SU-DHL-6 (cell line): ENCODE results near the gene KHK.

Experiments used
- H2AFZ ChIP-seq: fragments of 200-600 bp; sonication (generic); 2 replicates; pipeline ENCODE4 v1.6.1; 2014; ENCODE audit warnings: low read depth, mild to moderate bottlenecking, moderate library complexity, mixed read lengths, antibody characterized with exemption, low read length; ENCODE audit not compliant: severe bottlenecking
- H3F3A ChIP-seq: fragments of 200-600 bp; shearing (Covaris generic); 2 replicates; pipeline ENCODE4 v1.6.0; 2016; ENCODE audit warnings: antibody characterized with exemption, mild to moderate bottlenecking; ENCODE audit not compliant: insufficient read depth
- H3K27ac ChIP-seq: fragments of 200-600 bp; sonication (generic); 2 replicates; pipeline ENCODE4 v1.5.1; 2016; ENCODE audit warnings: low read depth, mild to moderate bottlenecking, low read length, moderate library complexity, mixed read lengths
- H3K27me3 ChIP-seq: fragments of 200-600 bp; sonication (generic), shearing (Covaris generic); 2 replicates; pipeline ENCODE4 v1.6.0; 2014; ENCODE audit warnings: mild to moderate bottlenecking, low read length
- H3K36me3 ChIP-seq: fragments of 200-600 bp; sonication (generic); 2 replicates; pipeline ENCODE4 v1.6.1; 2014; ENCODE audit warnings: mild to moderate bottlenecking, low read length, mixed read lengths
- H3K4me2 ChIP-seq: fragments of 300-600, 200-600 bp; shearing (Covaris generic), sonication (generic); 2 replicates; pipeline ENCODE4 v1.6.0; 2014; ENCODE audit warnings: low read length, low read depth, mild to moderate bottlenecking; ENCODE audit not compliant: poor library complexity, severe bottlenecking
- H3K4me3 ChIP-seq: fragments of 200-600 bp; sonication (generic); 2 replicates; pipeline ENCODE4 v1.5.1; 2014; ENCODE audit warnings: antibody characterized with exemption, low read length, mild to moderate bottlenecking, mixed read lengths; ENCODE audit not compliant: insufficient read depth, poor library complexity, severe bottlenecking
- H3K79me2 ChIP-seq: fragments of 200-600 bp; sonication (generic); 2 replicates; pipeline ENCODE4 v1.6.1; 2014; ENCODE audit warnings: mild to moderate bottlenecking, low read length, moderate library complexity; ENCODE audit not compliant: insufficient read depth
- H3K9ac ChIP-seq: fragments of 200-600 bp; sonication (generic); 2 replicates; pipeline ENCODE4 v1.7.0; 2014; ENCODE audit warnings: mild to moderate bottlenecking, low read length
- H3K9me2 ChIP-seq: fragments of 200-600 bp; sonication (generic); replicated peaks from 2 replicates; pipeline ENCODE4 v1.6.1; 2014; ENCODE audit warnings: low read length; ENCODE audit not compliant: insufficient read depth
- H3K9me3 ChIP-seq: fragments of 200-600 bp; sonication (generic); 2 replicates; pipeline ENCODE4 v1.6.1; 2014; ENCODE audit warnings: low read length, mixed read lengths; ENCODE audit not compliant: insufficient read depth
- H4K20me1 ChIP-seq: fragments of 200-600 bp; sonication (generic); 2 replicates; pipeline ENCODE4 v1.6.1; 2014; ENCODE audit warnings: low read depth, mild to moderate bottlenecking, antibody characterized with exemption, low read length, moderate library complexity, mixed read lengths
- EZH2phosphoT487 ChIP-seq: fragments of 200-600 bp; sonication (generic), shearing (Covaris generic); conservative IDR thresholded peaks from 2 replicates; pipeline ENCODE4 v1.6.1; 2018; ENCODE audit warnings: mild to moderate bottlenecking, antibody characterized with exemption, low read length, moderate library complexity, mixed read lengths
- TF ChIP-seq, protein P1 (sequence below): fragments of 200-600 bp; sonication (generic); IDR thresholded peaks from one replicate; pipeline ENCODE4 v1.5.1; 2017; ENCODE audit warnings: antibody characterized with exemption, mild to moderate bottlenecking, low read length, moderate library complexity; ENCODE audit not compliant: insufficient read depth, poor library complexity, severe bottlenecking

The KHK gene

DNA sequence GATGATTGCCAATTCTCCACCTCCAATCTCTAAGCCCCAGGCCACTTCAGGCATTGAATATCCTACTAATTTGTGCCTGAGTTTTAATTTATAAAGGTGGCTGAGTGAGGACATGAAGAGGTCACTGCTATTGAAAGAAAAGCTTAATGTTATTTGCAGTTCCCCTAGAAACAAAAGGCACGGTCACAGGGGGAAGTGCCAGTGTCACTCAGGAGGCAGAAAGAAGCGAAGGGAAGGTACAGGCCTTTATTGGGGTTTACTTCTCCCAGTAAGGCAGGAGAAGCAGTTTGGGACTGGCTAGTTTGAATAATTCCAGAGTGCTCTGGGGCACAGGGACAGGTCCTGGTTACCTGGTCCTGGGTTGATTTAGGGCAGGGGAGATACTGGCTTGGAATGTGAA lies 35.3 kb downstream of the KHK start:
- H3K4me3 ChIP-seq: no peak overlapping the region
- no peaks in the 10 kb centered on the region for H3K79me2 ChIP-seq
- H4K20me1 ChIP-seq: no peaks in the 10 kb centered on the region
- H2AFZ ChIP-seq: no peak overlapping the region
- H3K9me3 ChIP-seq: no peaks in the 10 kb centered on the region
- no peaks in the 10 kb centered on the region for H3F3A ChIP-seq
- H3K9ac ChIP-seq: no peak overlapping the region
- no peaks in the 10 kb centered on the region for H3K36me3 ChIP-seq
- no peak overlapping the region for H3K27ac ChIP-seq
- H3K9me2 ChIP-seq: no peaks in the 10 kb centered on the region
- no peaks in the 10 kb centered on the region for H3K27me3 ChIP-seq
- TF ChIP-seq, protein P1, sequence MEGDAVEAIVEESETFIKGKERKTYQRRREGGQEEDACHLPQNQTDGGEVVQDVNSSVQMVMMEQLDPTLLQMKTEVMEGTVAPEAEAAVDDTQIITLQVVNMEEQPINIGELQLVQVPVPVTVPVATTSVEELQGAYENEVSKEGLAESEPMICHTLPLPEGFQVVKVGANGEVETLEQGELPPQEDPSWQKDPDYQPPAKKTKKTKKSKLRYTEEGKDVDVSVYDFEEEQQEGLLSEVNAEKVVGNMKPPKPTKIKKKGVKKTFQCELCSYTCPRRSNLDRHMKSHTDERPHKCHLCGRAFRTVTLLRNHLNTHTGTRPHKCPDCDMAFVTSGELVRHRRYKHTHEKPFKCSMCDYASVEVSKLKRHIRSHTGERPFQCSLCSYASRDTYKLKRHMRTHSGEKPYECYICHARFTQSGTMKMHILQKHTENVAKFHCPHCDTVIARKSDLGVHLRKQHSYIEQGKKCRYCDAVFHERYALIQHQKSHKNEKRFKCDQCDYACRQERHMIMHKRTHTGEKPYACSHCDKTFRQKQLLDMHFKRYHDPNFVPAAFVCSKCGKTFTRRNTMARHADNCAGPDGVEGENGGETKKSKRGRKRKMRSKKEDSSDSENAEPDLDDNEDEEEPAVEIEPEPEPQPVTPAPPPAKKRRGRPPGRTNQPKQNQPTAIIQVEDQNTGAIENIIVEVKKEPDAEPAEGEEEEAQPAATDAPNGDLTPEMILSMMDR: no peak
- TF ChIP-seq EZH2phosphoT487: no peak
- H3K4me2 ChIP-seq: no peak overlapping the region

DNA sequence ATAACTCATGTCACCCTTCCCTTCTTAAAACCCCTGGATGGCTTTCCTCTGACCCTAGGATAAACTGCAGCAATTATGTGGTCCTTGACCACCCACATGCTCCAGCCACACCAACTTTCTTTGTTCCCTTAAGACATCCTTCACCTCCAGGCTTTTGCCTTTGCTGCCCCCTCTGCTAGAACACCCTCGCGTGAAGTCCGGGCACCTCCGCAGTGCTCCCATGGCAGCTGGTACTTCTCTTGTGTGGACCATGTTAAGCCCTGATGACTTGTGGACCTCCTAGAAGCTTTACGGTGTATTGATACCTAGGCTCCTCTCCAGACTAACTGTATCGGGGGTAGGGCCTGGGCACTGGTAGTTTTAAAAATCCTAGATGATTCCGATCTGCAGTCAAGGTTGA lies 36.2 kb downstream of the KHK start:
- no peak overlapping the region for H2AFZ ChIP-seq
- H3K9ac ChIP-seq: no peak overlapping the region
- H3K9me2 ChIP-seq: no peaks in the 10 kb centered on the region
- no peaks in the 10 kb centered on the region for H3K36me3 ChIP-seq
- H3K27ac ChIP-seq: no peak overlapping the region
- no peaks in the 10 kb centered on the region for H3K9me3 ChIP-seq
- H3K4me3 ChIP-seq: no peak overlapping the region
- H3K4me2 ChIP-seq: no peak overlapping the region
- no peaks in the 10 kb centered on the region for H3F3A ChIP-seq
- TF ChIP-seq EZH2phosphoT487: no peak
- TF ChIP-seq, protein P1: no peak
- H3K27me3 ChIP-seq: no peaks in the 10 kb centered on the region
- no peaks in the 10 kb centered on the region for H4K20me1 ChIP-seq
- H3K79me2 ChIP-seq: no peaks in the 10 kb centered on the region

DNA sequence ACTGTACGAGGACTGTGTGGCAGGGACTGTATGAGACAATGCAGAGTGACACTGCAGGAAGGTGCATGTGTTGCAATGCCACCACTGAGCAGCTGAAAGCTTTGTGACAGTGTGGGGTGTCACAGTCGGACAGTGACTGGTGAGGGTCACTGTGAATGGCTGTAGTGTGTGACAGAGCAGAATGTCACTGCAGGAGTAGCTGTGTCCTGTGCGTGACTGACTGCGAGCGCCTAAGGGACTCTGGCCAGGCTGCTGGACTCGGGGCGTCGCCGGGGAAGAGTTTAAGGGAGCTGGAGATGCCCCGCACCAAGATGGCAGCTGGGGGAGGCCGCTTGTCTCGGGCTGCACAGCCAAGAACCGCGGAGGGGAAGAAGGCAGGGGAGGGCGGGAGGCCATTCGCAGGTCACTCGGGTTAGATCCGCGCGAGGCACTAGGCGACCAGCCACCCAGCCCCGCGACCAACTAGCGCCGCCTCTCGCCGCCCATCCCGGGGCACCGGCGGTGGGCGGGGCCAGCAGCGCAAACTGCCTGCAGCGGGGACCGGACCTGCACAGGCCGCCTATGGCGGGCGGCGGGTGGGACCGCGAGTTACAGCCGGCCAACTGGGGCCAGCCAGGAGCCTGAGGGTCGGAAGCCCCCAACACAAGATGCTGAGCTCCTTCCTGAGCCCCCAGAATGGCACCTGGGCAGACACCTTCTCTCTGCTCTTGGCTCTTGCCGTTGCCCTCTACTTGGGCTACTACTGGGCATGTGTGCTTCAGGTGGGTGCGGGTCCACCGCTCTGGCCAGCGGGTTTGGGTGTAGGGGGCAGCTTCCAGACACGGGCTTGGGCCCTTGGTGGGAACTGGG lies 37.0 kb downstream of the KHK start, which contains the start of gene ABHD1:
TSS of gene ABHD1 (plus strand) at position 514 of the 849 bp plus-strand sequence. CDS start at position 648, 134 bp downstream.
- H2AFZ ChIP-seq: peak within 1 kb of the TSS; percentile 24
- peak within 1 kb of the TSS; percentile 19 for H3K4me2 ChIP-seq
- no peaks in the 10 kb centered on the region for H3K79me2 ChIP-seq
- no peak within 1 kb of the TSS for H3K4me3 ChIP-seq
- H3K36me3 ChIP-seq: no peaks in the 10 kb centered on the region
- H3K9ac ChIP-seq: no peak within 1 kb of the TSS
- H3K27me3 ChIP-seq: no peaks in the 10 kb centered on the region
- no peak for TF ChIP-seq EZH2phosphoT487
- TF ChIP-seq, protein P1: no peak
- H4K20me1 ChIP-seq: no peaks in the 10 kb centered on the region
- H3K9me3 ChIP-seq: no peaks in the 10 kb centered on the region
- no peaks in the 10 kb centered on the region for H3K9me2 ChIP-seq
- no peaks in the 10 kb centered on the region for H3F3A ChIP-seq
- H3K27ac ChIP-seq: no peak within 1 kb of the TSS
